ENCODE measurements around the gene CYP1B1.
"Not testable (repeated sequence)": the region's sequence is repeated elsewhere in the genome, so short reads cannot be mapped to it uniquely, and the experiment has no call there.

CYP1B1 gene

DNA sequence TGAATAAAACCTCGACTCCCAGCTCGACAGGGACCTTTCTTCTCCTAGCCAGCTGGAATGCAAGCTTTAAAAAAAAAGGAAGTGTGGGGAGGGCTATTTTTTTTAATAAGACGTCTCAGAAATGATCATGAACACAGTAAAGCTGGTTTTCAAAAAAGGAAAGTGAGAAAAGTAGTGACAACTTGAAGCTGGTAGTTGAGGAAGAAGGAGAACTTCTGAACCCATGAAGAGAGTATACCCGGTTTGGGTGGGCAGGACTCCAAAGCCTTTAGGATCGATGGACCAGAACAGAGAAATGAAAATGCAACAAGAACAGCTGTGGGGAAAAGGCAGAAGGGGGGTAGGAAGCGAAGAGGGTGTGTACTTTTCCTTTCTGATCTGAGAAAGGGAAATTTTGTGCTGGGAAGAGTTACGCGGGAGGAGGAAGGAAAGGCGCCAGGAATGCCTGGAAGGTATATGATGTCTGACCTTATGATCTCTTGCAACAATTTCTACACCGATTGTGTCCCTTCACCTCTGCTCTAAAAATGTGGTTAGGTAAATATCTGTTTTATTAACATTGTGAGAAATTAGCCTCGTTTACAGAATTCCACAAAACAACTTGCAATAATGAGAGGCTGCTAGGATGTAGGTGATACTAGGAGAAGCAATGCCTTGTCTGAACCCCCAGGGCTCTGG lies 22.6 kb upstream of the CYP1B1 start:
- DNase-seq = no peak

GRCh38 chr2:38097988-38098385 lies 22.0 kb upstream of the CYP1B1 start:
- DNase-seq = no peak

DNA sequence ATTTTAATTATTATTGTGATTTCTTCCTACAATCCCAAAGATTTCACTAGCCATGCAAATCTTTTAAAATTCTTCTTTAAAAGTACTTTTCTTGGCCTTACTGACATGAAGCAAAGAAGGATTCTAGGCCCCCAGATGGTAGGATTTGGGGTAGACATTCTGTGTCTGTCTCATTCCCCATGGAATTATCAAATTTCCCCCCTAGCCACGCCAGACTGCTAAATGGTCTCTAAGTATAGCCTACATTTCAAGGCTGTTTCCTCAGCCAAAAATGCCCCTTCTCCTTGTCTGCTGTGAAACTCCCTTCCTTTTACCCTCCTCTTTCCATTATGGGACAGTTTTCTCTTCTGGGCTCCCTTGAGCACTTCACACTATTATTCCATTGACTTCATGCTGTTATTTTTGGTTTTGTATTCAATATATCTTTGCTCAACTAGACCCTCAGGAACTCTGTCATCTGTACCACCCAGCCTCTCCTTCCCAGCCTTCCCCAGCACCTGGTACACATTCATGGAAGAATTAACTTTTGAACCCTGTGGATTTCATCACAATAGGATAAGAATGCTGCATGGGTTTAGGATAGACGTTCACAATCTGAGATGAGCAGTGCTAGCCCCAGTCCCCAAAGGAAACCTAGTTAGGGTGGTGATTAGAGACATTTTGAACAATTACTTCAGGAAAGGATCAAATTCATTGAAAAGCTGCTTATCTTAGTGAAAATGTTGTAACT lies 21.5 kb upstream of the CYP1B1 start:
- DNase-seq = no peak

DNA sequence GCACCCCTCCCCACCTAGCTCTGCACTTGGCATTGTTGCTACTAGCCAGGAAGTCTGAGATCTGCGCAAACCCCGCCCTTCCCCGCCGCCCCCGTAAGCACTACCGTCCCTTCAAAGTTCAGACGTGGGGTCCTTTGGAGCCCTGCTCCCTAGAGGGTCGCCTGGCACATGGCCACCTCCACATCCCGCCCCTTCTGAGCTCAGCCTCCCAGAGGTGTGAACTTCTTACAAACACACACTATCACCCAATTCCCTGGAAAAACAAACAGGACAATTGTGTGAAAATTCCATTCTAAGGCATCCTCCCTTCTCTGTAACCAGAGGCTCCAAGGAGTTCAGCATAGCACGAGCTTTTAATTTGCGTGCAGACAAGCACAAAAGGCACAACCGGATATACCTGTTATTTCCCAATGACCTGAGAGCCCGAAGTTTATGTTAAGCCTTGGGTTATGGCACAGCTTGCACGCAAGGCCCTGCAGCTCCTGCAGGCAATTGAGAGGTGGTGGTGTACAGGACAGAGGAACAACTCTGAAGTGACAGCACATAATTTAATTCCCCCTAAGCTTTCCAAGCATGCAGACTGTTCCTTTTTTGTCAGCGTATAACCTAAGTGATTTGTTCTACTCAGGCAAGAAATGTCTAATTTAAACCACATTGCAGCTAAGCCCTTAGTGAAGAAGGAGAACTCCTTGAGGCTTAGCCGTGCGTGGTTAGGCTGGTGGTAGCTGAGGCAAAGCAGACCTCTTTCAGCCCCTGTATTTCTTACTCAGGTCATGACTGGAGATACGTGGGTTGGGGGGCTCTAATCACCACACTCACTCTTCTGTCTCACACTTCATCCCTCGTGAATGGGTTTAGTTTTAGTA lies 20.3 kb upstream of the CYP1B1 start:
- no peak for DNase-seq

DNA sequence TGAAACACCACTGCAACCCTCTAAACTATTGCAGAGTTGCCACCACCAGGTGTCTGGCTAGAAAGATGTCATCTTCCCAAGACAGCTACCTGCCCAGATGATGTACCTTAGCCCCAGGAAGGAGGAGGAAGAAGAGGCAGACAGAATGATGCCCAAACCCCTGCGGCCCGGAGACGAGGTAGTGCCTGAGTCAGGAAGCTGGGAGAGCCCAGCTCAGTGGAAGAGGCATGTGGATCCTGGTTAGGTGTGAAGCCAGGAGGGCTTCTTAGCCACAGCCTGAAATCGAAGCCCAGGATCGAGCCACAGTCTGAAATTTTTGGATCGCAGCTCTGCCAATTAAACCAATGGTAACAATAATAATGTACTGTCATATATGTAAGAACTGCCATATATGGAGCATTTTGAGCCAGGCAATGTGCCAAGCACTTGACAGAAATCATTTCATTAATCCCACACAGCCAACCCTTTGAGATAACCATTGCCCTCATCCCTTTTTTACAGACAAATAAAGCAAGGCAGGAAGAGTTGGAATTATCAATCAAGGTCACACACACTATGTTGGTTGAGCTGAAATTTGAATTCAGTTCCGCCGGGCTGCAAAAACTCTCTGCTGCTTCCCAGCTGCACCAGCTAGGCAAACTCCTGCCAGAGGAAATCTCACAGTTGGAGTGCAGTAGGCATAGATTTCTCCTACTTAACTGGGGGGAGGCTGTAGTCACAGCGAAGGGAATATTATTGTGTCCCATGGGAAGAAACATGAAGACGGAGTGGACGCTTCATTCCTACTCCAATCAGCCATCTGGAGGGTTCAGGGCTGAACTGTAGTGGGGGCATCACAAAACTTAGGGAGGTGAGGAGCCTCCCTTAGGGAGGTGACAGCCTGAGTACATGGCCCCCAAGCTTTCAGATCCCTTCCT lies 19.4 kb upstream of the CYP1B1 start:
- DNase-seq = no peak

GRCh38 chr2:38093527-38094165 lies 17.7 kb upstream of the CYP1B1 start:
- no peak for DNase-seq

DNA sequence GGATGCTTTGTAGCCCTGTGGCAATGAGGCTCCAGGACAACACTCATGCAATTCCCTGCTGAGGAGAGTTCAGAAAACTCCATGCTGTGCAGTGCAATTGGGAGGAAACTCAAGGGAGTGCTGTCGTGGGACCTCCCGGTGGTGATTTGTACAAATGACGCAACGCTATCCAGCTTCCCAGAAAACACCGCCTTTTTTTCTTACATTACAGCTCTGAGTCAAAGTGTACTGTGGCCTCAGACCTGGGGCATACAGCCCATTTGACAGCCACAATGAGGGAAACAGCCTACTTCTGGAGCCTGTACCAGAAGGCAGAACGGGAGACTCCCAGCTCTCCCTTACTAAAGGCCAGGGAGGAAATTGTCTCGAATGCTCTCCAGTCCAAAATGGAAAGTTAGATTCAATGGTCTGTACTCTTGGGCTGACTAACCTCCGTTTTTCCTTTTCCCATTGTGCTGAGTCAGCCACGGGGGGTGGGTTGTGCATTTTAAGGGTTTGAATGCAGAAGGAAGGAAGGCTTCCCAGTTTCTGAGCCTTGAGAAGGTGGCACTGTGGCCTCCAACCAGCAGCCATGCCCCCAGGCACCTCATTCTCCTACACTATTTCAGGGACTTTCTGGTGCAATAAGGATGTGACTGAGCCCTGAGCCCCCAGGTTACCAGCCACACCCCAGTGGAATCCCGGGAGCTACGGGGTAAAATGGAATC lies 16.4 kb upstream of the CYP1B1 start:
- no peak for DNase-seq

DNA sequence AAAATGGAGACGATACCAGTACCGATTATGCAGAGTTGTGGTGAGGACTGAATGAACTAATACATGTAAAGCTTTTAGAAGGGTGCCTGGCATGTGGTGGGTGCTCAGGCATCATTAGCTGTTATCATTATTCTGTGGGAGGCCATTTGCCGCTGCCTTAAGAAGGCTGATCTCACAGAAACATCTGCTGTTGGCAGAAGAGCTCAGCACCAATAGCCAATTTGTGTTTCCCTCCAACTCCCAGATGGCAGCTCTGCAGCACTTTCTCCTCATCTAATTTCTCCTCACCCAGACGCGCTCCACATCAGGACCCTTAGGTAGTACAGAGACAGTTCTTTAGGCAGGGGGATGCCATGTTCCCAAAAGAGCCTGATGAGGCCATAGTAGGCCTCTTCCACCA lies 15.8 kb upstream of the CYP1B1 start:
- DNase-seq = no peak

GRCh38 chr2:38090928-38091327 lies 15.0 kb upstream of the CYP1B1 start:
- no peak for DNase-seq

GRCh38 chr2:38090212-38090611 lies 14.3 kb upstream of the CYP1B1 start:
- DNase-seq = not testable (repeated sequence)

- DNase-seq = not testable (repeated sequence)
These were observed 10.2 kb upstream of the CYP1B1 start for GRCh38 chr2:38085998-38086698.

GRCh38 chr2:38084556-38084955 lies 8.6 kb upstream of the CYP1B1 start:
- DNase-seq = not testable (repeated sequence)

GRCh38 chr2:38082727-38083126 lies 6.8 kb upstream of the CYP1B1 start:
- not testable (repeated sequence) for DNase-seq

DNA sequence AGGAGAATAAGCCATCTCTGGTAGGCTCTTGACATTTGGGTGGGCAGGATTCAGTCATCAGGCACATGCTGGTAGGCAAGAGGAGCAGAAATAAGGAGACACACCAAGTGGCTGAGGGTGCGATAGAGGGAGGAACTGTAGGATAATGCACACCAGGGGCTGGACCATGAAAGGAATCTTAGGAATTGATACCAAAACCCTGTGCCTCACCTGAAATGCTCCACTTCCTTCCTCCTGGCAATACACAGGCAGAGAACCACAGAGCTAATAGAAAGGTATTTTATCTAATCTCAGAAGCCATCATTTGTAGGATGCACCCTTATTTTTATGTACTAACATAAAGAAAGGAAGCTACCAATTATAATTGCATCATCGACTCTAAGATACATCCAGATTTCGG lies 4.4 kb upstream of the CYP1B1 start:
- DNase-seq = no peak

DNA sequence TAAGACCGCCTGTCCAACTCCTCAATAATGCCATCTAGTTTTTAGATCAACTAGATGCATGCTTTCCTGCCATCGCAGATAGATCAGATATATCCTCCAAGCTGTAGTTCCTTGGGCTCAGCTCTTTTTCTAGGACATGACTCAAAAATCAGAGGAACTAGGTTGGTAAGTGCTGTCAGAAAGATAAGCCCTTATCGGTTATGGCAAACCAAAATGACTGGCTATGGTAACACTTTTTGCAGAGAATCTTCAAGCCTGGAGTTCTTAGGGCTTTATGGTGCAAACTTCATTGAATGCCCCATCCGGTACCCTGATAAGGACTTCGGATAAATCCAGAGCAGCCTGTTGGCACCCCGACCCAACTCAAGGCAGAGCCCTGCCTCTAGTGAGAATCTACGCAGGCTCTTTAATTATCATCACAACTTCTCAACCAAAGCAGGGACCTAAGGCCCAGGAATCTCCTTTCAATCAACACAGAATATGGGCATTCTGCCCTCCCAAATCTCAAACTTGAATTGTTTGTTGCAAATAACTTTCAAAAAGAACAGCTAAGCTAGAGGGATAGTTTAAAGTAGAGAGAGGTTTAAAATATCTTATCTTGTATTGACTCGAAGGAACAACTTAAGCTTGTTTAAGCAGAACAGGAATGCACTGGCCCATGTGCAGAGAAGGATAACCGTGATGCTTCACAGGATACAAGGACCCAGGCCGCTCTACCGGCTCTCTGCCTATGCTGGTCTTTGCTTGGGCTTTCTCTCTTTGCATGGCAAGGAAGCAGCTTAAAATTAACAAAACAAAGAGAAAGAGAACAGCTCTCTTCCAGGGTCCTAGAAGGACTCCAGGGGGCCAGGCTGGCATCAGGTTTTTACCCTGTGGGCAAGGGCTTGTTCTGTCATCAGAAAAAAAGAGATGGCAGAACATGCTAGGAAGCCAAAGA lies 3.4 kb upstream of the CYP1B1 start:
- DNase-seq = no peak

GRCh38 chr2:38077431-38077769 lies 1.4 kb upstream of the CYP1B1 start:
- no peak for DNase-seq

GRCh38 chr2:38076710-38077430 lies 919 bp upstream of the CYP1B1 start:
- no peak for DNase-seq

DNA sequence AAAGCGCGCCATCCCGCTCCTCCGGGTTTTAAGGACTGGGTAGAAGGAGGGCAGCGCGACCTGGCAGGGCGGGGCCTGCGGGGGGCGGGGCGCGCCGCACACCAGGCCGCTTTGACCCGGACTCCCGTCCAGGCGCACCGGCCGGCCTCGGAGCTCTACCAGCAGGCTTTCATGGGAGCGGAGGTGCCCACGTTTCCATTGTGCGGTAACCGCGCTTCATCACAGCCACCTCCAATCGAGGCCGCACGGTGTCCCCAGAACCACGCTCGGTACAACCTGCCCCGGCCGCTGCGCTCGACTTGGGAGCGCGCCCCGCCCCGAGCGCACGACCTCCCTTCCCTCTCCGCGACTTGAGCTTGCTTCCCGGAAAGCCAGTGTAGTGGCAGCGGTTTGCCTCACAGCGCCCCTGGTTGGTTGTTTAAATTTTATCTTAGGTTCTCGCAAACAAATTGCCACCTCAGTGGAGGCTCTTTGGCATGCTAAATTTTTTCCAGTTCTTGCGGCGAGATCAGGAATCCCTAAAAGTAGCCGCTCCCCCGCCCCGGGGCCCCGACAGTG lies 280 bp upstream of the CYP1B1 start:
- DNase-seq = no peak
